Measurements from ENCODE around the gene MINDY4.

DNA sequence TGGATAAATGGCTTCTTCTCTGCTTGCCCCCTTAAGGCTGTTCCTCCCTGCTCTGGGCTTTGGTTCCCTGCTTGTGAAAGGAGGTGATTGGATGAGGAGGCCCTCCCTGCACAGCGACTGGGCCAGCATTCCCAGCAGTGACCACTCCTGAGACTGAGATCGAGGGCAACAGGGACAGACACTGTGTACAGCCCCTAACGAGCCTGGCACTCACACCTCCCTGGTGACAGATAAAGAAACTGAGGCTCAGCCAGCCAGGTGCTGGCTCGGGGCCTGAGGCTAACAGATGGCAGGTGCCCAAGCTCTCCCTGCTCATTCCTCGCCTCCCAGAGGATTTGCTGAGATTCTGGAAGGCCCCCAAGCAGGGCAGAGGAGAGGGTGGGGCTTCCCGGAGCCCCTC is 128.4 kb downstream of the MINDY4 start:
- no peak for TF ChIP-seq SIN3A (IDR thresholded peaks at IDR 0.05; ENCODE audit: low read depth, low read length)
- TF ChIP-seq, protein P1, sequence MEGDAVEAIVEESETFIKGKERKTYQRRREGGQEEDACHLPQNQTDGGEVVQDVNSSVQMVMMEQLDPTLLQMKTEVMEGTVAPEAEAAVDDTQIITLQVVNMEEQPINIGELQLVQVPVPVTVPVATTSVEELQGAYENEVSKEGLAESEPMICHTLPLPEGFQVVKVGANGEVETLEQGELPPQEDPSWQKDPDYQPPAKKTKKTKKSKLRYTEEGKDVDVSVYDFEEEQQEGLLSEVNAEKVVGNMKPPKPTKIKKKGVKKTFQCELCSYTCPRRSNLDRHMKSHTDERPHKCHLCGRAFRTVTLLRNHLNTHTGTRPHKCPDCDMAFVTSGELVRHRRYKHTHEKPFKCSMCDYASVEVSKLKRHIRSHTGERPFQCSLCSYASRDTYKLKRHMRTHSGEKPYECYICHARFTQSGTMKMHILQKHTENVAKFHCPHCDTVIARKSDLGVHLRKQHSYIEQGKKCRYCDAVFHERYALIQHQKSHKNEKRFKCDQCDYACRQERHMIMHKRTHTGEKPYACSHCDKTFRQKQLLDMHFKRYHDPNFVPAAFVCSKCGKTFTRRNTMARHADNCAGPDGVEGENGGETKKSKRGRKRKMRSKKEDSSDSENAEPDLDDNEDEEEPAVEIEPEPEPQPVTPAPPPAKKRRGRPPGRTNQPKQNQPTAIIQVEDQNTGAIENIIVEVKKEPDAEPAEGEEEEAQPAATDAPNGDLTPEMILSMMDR (IDR thresholded peaks at IDR 0.05 in 2 of 3, conservative IDR thresholded peaks at IDR 0.05 in 1 of 3; ENCODE audit: control insufficient read depth in 2 of 3, extremely low read depth in 1 of 3, insufficient read depth in 1 of 3, low read depth in 3 of 3, low read length in 3 of 3) = no peak
- no peak for TF ChIP-seq ATF7 (IDR thresholded peaks at IDR 0.05; ENCODE audit: low read depth)
- TF ChIP-seq, protein P2, sequence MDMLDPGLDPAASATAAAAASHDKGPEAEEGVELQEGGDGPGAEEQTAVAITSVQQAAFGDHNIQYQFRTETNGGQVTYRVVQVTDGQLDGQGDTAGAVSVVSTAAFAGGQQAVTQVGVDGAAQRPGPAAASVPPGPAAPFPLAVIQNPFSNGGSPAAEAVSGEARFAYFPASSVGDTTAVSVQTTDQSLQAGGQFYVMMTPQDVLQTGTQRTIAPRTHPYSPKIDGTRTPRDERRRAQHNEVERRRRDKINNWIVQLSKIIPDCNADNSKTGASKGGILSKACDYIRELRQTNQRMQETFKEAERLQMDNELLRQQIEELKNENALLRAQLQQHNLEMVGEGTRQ (IDR thresholded peaks at IDR 0.05; ENCODE audit: borderline replicate concordance, low read depth, low read length) = no peak
- TF ChIP-seq, protein P3, sequence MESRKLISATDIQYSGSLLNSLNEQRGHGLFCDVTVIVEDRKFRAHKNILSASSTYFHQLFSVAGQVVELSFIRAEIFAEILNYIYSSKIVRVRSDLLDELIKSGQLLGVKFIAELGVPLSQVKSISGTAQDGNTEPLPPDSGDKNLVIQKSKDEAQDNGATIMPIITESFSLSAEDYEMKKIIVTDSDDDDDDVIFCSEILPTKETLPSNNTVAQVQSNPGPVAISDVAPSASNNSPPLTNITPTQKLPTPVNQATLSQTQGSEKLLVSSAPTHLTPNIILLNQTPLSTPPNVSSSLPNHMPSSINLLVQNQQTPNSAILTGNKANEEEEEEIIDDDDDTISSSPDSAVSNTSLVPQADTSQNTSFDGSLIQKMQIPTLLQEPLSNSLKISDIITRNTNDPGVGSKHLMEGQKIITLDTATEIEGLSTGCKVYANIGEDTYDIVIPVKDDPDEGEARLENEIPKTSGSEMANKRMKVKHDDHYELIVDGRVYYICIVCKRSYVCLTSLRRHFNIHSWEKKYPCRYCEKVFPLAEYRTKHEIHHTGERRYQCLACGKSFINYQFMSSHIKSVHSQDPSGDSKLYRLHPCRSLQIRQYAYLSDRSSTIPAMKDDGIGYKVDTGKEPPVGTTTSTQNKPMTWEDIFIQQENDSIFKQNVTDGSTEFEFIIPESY (IDR thresholded peaks at IDR 0.05) = no peak
- no peak for TF ChIP-seq CHD1 (IDR thresholded peaks at IDR 0.05; ENCODE audit: low read depth, low read length)
